ENCODE measurements around the gene PRR7. TPM values are rescaled to one million over a fixed set of nuclear protein-coding genes. Genes with fewer than 3 reads are reported as not detected.

The PRR7 gene, protein sequence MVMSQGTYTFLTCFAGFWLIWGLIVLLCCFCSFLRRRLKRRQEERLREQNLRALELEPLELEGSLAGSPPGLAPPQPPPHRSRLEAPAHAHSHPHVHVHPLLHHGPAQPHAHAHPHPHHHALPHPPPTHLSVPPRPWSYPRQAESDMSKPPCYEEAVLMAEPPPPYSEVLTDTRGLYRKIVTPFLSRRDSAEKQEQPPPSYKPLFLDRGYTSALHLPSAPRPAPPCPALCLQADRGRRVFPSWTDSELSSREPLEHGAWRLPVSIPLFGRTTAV
- total RNA-seq = 10 to 100 TPM; 32.0 to 40.1 TPM
- total RNA-seq = 6.4 to 39.2 reads per million in 2 donors

DNA sequence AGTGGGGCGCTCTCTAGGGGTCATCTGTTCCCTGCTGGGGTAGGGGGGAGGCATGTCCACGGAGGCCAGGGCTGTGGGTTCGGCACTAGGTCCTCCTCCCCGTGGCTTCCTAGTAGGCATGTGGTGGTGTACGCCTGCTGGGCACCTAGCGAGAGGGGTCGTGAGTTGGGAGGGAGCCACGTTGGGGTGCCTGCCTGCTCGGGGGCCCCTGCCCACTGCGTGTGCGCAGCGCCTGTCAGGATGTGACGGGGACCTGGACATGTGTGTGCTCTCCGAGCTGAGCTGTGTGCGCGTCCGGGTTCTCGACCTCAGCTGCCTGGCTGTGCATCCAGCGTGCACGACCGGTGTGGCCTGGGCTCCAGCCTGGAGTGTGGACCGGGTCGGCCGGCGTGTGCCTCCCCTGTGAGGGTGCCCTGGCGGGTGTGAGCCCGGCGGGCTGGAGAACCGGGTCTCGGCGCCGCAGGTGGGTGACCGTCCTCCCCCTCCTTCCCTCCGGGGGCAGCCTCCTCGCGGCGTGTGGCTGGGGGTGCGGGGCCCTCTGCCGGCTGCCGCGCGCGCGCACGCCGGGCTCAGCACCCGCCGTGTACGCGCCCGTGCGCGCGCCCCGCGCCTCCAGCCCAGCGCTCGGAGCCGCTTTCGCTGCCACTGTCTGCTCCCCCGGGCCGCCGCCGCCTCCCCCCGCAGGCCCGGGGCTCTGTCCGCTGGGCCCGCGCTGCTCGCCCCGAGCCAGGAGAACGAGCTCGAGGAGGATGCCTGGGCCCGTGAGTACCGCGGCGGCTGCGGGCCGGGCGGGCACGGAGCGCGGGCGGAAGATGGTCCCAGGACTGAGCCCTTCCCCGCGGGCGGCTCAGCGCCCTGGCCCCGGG, at the start of gene PRR7:
Gene PRR7 (plus strand): TSS at position 615 of the 866 bp plus-strand sequence. CDS start 8,254 bp downstream, outside the sequence.
- H3K9me3 ChIP-seq (ENCODE audit: control insufficient read depth, low read length, poor library complexity, severe bottlenecking) = no peaks in the 10 kb centered on the region
- peak; percentile 63 to 77 (median 64) for DNase-seq
- ATAC-seq = peak; percentile 52
- peaks cover 44% of the 10 kb centered on the region for H3K4me1 Mint-ChIP-seq
- peaks cover 4% of the 10 kb centered on the region for H3K36me3 Mint-ChIP-seq (ENCODE audit: low read depth)
- H3K27ac Mint-ChIP-seq = peak within 1 kb of the TSS; percentile 99
- H3K27me3 Mint-ChIP-seq = no peaks in the 10 kb centered on the region
- peak within 1 kb of the TSS; percentile 88 for H3K4me3 Mint-ChIP-seq

DNA sequence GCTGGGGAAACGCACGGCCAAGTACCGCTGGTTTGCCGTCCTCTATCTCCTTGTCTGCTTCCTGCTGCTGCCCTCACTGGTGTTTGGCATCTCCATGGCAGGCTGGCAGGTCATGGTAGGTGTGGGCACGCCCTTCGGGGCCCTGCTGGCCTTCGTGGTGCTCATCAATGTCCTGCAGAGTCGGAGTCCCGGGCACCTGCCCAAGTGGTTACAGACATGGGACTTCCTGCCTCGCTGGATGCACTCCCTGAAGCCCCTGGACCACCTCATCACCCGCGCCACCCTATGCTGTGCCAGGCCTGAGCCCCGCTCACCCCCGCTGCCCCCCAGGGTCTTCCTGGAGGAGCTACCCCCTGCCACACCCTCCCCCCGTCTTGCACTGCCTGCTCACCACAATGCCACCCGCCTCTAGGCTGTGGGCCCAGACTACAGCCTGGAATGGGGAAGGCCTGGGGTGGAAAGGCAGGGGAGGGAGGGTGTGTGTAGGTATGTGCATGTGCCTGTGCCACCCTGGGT, 48.7 kb upstream of the PRR7 start:
- Mint-ChIP-seq H3K36me3 (ENCODE audit: low read depth) (no peaks in the 10 kb centered on the region), H3K27ac (no peak overlapping the region), H3K4me1 (peaks cover 7% of the 10 kb centered on the region), H3K4me3 (no peak overlapping the region), H3K27me3 (no peaks in the 10 kb centered on the region)
- DNase-seq (no peak), ATAC-seq (no peak)
- no peaks in the 10 kb centered on the region for H3K9me3 ChIP-seq (ENCODE audit: control insufficient read depth, low read length, poor library complexity, severe bottlenecking)

DNA sequence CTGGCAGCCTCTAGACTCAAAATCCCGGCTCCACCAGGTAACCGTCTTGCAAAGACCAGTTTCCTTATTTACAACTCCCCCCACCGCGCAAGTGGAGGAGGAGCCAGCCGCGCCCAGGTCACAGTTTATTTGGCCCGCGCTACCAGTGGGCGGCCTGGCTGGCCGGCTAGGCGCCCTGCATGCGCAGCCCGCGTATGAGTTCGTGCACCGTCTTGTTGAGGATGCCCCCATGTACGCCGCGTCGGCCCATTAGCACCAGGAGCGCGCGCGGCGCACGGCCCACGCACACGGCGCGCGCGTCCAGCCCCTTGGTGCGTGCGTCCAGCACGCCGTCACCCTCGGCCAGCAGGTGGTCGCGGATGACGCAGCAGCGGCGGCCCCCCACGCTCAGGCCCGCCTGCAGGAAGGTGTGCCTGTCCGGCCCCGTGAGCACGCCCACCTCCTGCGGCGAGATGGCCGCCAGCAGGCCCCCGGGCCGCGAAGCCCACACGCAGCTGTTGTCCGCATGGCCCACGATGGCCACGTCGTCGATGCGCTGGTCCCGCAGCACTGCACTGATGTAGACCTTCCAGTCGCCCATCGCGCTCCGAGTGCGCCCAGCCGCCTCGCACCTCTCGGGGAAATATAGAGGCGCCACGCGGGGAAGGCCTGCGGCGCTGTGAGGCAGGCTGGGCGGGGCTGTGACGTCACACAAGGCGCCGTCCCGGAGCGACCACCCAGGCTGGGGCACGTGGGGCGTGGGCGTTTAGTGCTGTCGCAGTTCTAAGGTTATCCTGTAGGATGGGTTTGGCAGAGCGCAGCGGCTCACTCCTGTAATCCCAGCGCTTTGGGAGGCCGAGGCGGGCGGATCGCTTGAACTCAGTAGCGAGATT, 46.4 kb upstream of the PRR7 start, which contains the start of gene PFN3:
Gene PFN3 (minus strand): TSS at position 665 of the 872 bp plus-strand sequence. CDS start 85 bp downstream, at position 580.
- H3K4me3 Mint-ChIP-seq = no peak within 1 kb of the TSS
- H3K27ac Mint-ChIP-seq = peak within 1 kb of the TSS; percentile 71
- H3K9me3 ChIP-seq (ENCODE audit: control insufficient read depth, low read length, poor library complexity, severe bottlenecking) = no peaks in the 10 kb centered on the region
- ATAC-seq (no peak), DNase-seq (no peak)
- H3K27me3 Mint-ChIP-seq = no peaks in the 10 kb centered on the region
- H3K36me3 Mint-ChIP-seq (ENCODE audit: low read depth) = no peaks in the 10 kb centered on the region
- H3K4me1 Mint-ChIP-seq = peaks cover 15% of the 10 kb centered on the region

DNA sequence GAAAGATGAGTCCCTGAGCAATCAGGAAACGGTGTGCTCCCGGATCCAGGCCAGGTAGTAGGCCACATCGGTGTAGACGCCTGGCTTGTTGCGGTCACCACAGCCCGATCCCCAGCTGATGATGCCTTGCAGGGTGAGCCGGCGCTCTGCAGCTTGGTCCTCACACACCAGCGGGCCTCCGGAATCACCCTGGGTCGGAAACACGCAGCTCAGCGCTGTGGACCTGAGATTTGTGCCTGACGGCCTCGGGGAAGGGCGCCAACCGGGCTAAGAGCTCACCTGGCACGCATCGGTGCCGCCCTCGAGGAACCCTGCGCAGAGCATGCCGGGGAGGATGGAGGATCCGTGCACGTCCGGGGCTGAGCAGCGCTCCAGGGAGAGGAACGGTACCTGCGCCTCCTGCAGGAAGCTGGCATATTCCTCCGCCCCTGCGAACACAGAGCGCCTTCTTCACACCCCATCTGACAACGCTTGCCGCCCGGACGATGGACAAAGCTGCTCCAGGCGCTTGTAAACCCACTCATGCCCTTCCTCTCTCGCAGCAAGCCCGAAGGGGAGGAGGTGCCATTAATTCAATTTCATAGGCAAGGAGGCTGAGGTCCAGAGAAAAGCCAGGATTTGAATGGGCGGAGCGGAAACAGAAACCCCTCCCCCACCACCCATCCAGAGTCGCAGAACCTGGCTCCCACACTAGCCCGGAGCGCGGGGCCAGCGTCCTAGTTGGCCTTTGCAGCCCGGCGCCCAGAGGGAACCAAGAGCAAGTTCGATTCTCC, 44.2 kb upstream of the PRR7 start:
- peak overlapping the region; percentile 85 for H3K27ac Mint-ChIP-seq
- peak overlapping the region; percentile 87 for H3K4me3 Mint-ChIP-seq

DNA sequence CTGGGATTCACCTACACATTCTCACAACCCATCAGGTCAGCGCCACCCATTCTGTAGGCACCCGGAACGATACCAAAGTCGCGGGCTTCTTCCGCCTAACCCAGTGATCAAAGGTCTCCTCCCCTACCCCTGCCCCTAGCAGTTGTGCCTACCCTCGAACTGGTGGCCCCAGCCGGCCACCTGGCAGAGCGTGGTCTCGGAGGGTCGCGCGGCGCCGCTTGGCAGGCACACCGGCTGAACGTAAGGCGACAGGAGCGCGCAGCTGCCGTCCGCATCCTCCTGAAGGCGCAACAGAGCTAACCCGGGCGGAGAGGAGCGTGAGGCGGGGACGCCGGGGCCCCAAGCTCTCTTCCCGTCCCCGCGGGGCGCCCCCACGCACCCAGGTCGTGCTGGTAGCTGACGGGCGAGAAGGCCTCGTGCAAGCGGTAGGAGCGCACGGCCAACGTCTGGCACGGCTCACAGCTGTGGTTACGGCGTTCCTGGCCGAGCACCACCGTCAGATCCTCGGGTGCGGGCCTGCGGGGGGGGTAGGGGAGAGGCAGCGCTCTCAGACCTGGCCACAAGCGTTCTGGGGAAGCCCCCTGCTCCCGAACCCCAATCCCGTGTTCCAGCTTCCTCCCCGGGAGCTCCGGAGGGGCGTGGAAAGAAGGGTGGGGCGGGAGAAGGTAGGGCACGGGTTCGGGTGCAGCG, 43.4 kb upstream of the PRR7 start:
- DNase-seq (peak; percentile 48 to 56 (median 51)), ATAC-seq (peak; percentile 59)
- H3K27me3 Mint-ChIP-seq = no peaks in the 10 kb centered on the region
- no peaks in the 10 kb centered on the region for H3K36me3 Mint-ChIP-seq (ENCODE audit: low read depth)
- H3K4me3 Mint-ChIP-seq = peak overlapping the region; percentile 87
- no peaks in the 10 kb centered on the region for H3K9me3 ChIP-seq (ENCODE audit: control insufficient read depth, low read length, poor library complexity, severe bottlenecking)
- peaks cover 19% of the 10 kb centered on the region for H3K4me1 Mint-ChIP-seq
- peak overlapping the region; percentile 85 for H3K27ac Mint-ChIP-seq

More for the DNA sequence above, 44.2 kb upstream of the PRR7 start:
- DNase-seq (peak; percentile 47 to 49 (median 49)), ATAC-seq (peak; percentile 45)
- Mint-ChIP-seq H3K27me3 (no peaks in the 10 kb centered on the region), H3K36me3 (ENCODE audit: low read depth) (no peaks in the 10 kb centered on the region), H3K4me1 (peaks cover 19% of the 10 kb centered on the region)
- H3K9me3 ChIP-seq (ENCODE audit: control insufficient read depth, low read length, poor library complexity, severe bottlenecking) = no peaks in the 10 kb centered on the region

DNA sequence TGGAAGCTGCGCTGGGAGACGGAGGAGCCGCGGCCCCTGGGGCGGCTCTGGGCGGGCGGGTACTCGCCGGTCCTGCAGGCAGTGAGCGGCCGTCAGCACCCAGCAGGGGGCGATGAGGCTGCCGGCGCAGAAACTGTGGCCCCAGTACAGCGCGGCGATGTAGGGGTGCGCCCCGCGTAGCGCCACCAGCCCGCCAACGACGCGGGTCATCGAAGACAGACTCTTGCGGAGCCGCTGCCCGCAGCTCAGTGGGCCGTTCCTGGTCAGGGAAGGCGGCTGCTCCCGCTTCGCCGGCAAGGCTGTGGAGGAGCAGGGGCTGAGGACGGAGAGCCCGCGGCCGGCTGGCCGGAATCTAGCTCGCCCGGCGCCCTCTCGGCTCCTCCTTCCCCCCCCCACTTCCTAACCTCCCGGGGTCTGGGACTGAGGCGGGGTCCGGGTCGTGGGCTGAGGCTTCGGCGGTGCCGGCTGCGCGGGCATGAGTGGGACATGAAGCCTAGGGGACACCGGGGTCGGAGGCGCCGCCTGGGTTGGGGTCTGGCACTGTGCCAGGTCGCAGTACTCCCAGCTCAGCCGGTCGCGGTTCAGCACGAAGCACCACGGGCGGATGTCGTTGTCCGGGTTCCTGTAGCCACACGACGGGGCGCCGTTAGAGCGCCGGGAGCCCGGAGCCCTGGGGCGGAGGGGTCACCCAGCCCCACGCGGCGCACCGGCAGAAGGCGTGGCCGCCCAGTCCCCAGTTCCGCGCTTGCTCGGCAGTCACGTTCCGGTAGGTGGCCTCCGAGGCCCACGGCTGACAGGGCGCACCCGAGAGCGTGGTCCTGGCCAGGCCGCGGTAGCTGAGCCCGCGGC, 42.6 kb upstream of the PRR7 start:
- peak overlapping the region; percentile 85 for H3K27ac Mint-ChIP-seq
- no peaks in the 10 kb centered on the region for H3K36me3 Mint-ChIP-seq (ENCODE audit: low read depth)
- peak; percentile 83 for ATAC-seq
- peaks cover 19% of the 10 kb centered on the region for H3K4me1 Mint-ChIP-seq
- H3K4me3 Mint-ChIP-seq = peak overlapping the region; percentile 87
- no peaks in the 10 kb centered on the region for H3K9me3 ChIP-seq (ENCODE audit: control insufficient read depth, low read length, poor library complexity, severe bottlenecking)
- peak; percentile 77 to 80 (median 79) for DNase-seq
- no peaks in the 10 kb centered on the region for H3K27me3 Mint-ChIP-seq

DNA sequence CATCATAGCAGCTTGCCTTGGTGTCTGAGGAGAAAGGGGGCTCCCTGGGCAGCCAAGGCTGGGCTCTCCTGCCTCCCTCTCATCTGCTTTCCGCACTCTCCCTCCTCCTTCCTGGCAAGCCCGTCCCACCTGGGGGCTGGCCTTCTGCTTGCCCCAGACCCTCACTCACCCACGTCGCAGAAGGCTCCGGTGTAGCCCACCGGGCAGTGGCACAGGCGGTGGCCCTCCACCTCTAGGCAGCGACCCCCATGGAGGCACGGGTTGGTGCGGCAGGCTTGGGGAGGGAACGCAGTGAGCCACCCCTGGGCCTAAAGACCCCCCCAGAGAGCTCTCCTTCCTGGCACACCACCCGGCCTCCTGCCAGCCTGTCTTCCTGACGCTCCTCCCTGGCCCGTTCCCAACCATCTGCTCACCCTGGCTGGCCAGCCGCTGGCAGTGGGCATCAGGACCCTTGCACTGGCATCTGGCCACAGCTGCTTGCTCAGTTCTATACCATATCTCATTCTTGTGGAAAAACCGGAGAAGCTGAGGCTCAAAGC, 41.9 kb upstream of the PRR7 start:
- no peaks in the 10 kb centered on the region for H3K36me3 Mint-ChIP-seq (ENCODE audit: low read depth)
- peak overlapping the region; percentile 68 for H3K4me3 Mint-ChIP-seq
- no peak overlapping the region for H3K27ac Mint-ChIP-seq
- ATAC-seq = no peak
- peaks cover 21% of the 10 kb centered on the region for H3K4me1 Mint-ChIP-seq
- no peak for DNase-seq
- no peaks in the 10 kb centered on the region for H3K9me3 ChIP-seq (ENCODE audit: control insufficient read depth, low read length, poor library complexity, severe bottlenecking)
- no peaks in the 10 kb centered on the region for H3K27me3 Mint-ChIP-seq

DNA sequence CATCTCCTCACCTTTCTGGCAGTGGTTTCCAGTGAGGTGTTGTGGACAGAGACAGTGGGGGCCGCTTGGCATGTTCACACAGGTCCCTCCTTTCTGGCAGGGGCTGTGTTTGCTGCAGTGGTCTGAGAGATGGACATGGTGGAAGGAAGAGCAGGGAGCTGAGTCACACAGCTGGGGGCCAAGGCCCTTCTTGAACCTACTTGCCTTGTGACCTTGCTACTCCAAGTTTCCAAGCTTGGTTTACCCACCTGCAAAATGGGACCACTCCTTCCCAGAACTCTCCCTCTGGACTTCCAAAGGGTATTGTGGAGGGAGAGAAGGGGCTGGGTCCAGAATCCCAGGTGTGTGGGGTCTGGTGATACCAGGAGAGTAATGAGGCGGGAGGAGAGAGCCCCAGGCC, 41.3 kb upstream of the PRR7 start:
- H3K9me3 ChIP-seq (ENCODE audit: control insufficient read depth, low read length, poor library complexity, severe bottlenecking) = no peaks in the 10 kb centered on the region
- Mint-ChIP-seq H3K36me3 (ENCODE audit: low read depth) (no peaks in the 10 kb centered on the region), H3K27ac (no peak overlapping the region), H3K27me3 (no peaks in the 10 kb centered on the region), H3K4me3 (peak overlapping the region; percentile 68), H3K4me1 (peaks cover 21% of the 10 kb centered on the region)
- DNase-seq = no peak
- ATAC-seq = no peak

DNA sequence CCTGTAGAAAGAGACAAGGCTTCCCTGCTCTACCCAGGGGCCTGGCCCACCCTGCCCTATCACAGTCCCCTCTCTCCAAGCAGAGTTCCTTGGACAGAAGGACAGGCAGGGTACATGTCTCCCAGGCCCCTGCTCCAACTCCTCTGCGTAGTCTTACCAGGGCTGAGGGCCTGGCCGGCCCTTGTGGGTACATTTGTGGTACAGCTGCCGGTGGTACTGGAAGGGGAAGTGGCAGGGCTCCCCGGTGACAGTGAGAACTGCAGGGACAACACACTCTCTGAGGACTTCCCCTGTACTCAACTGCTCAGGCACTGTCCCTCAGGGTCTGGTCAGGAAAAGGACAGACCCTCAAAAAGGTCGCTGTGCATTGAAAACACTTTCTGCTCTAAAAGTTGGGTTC, 40.8 kb upstream of the PRR7 start:
- no peak for DNase-seq
- H3K4me3 Mint-ChIP-seq = no peak overlapping the region
- ATAC-seq = no peak
- no peak overlapping the region for H3K27ac Mint-ChIP-seq
- peaks cover 25% of the 10 kb centered on the region for H3K4me1 Mint-ChIP-seq
- H3K27me3 Mint-ChIP-seq = no peaks in the 10 kb centered on the region
- no peaks in the 10 kb centered on the region for H3K36me3 Mint-ChIP-seq (ENCODE audit: low read depth)
- H3K9me3 ChIP-seq (ENCODE audit: control insufficient read depth, low read length, poor library complexity, severe bottlenecking) = no peaks in the 10 kb centered on the region

DNA sequence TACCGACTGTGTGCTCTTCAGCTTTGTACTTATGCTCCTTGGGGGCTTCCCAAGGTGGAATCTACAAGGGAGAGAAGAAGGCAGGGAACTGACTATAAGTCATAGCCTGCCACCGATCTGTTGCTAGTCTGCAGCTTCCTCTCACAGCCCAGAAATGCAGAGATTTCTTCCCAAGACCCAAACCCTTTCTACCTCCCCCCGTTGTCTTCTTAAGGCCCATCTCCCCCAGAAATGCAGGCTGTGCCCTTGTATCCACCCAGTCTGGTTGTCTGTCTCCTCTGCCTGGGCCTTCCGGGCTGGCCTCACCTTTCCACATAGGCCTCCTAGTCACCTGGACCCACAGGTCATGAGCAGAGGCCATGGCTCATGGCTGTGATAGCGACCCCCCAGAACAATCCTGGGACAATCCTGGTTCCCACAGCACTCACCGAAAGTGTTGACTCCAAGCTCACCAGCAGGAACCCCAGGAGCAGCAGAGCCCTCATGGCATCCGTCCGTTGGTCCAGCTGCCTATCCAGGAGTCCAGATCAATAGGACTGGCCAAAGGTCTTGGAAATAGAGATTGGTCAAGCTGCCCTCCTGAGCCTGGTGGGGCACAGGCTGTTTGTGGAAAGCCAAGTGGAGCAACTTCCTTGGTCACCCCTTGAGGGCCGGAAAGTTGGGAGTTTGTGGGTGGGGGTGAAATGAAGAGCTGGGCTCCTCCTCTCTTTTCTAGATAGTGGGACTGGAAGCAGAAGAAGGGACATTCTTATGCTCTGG, 37.4 kb upstream of the PRR7 start, which contains the start of gene F12:
Gene F12 (minus strand): TSS at position 522 of the 759 bp plus-strand sequence. CDS start 37 bp downstream, at position 485.
- Mint-ChIP-seq H3K4me3 (no peak within 1 kb of the TSS), H3K27ac (no peak within 1 kb of the TSS), H3K36me3 (ENCODE audit: low read depth) (no peaks in the 10 kb centered on the region), H3K27me3 (no peaks in the 10 kb centered on the region), H3K4me1 (peaks cover 30% of the 10 kb centered on the region)
- ATAC-seq (no peak), DNase-seq (no peak)
- H3K9me3 ChIP-seq (ENCODE audit: control insufficient read depth, low read length, poor library complexity, severe bottlenecking) = no peaks in the 10 kb centered on the region

Measured in T-helper 17 cell (primary cell).